Neural progenitor cell (in vitro differentiated cells): ENCODE measurements around the gene OR6B3. TPM values are rescaled to one million over a fixed set of nuclear protein-coding genes. Genes with fewer than 3 reads are reported as not detected.

Source experiments
- DNase-seq: peaks from one replicate; pipeline ENCODE4 v3.0.0-alpha.2; 2016; ENCODE audit warnings: low spot score
- H2AFZ ChIP-seq: fragments of 200-600 bp; sonication (generic); replicated peaks from 2 replicates; pipeline ENCODE4 v1.6.1; 2016; ENCODE audit warnings: antibody characterized with exemption
- H3F3A ChIP-seq: fragments of 200-600 bp; sonication (generic); 2 replicates; pipeline ENCODE4 v1.6.1; 2016; ENCODE audit warnings: antibody characterized with exemption, low read depth
- H3K27ac ChIP-seq: fragments of 200-600 bp; sonication (generic); 2 replicates; pipeline ENCODE4 v1.5.1; 2016; ENCODE audit warnings: mild to moderate bottlenecking
- H3K27me3 ChIP-seq: fragments of 200-600 bp; sonication (generic); 2 replicates; pipeline ENCODE4 v1.6.1; 2016; ENCODE audit warnings: mild to moderate bottlenecking, moderate library complexity
- H3K36me3 ChIP-seq: fragments of 200-600 bp; sonication (generic); 2 replicates; pipeline ENCODE4 v1.5.1; 2016
- H3K4me1 ChIP-seq: fragments of 200-600 bp; sonication (generic); 2 replicates; pipeline ENCODE4 v1.6.1; 2016; ENCODE audit warnings: mixed run types
- H3K4me2 ChIP-seq: fragments of 200-600 bp; sonication (generic); 2 replicates; pipeline ENCODE4 v1.6.1; 2016
- H3K4me3 ChIP-seq: fragments of 200-600 bp; sonication (generic); 2 replicates; pipeline ENCODE4 v1.5.1; 2016
- H3K79me2 ChIP-seq: fragments of 200-600 bp; sonication (generic); 2 replicates; pipeline ENCODE4 v1.6.1; 2016; ENCODE audit warnings: low read depth
- H3K9ac ChIP-seq: fragments of 200-600 bp; sonication (generic); 2 replicates; pipeline ENCODE4 v1.6.1; 2016
- H3K9me3 ChIP-seq: fragments of 200-600 bp; sonication (generic); 2 replicates; pipeline ENCODE4 v1.5.1; 2016; ENCODE audit warnings: low read depth
- H4K20me1 ChIP-seq: fragments of 200-600 bp; sonication (generic); 2 replicates; pipeline ENCODE4 v1.6.1; 2016; ENCODE audit warnings: low read depth
- H3K27ac Mint-ChIP-seq: 3 replicates; pipeline ENCODE4 v1.8.0; 2021; ENCODE audit warnings: mixed read lengths
- H3K27me3 Mint-ChIP-seq: 2 replicates; pipeline ENCODE4 v1.8.0; 2022; ENCODE audit warnings: low read depth, mild to moderate bottlenecking, inconsistent platforms, moderate library complexity, mixed read lengths; ENCODE audit not compliant: insufficient read depth
- H3K36me3 Mint-ChIP-seq: 3 replicates; pipeline ENCODE4 v1.8.0; 2021; ENCODE audit warnings: mixed read lengths
- H3K4me1 Mint-ChIP-seq: 3 replicates; pipeline ENCODE4 v1.8.0; 2021; ENCODE audit warnings: mixed read lengths
- H3K4me3 Mint-ChIP-seq: 3 replicates; pipeline ENCODE4 v1.8.0; 2021; ENCODE audit warnings: mild to moderate bottlenecking, moderate library complexity, mixed read lengths
- H3K9me3 Mint-ChIP-seq: 3 replicates; pipeline ENCODE4 v1.8.0; 2020; ENCODE audit warnings: mixed read lengths
- CTCF ChIP-seq: fragments of 200-600 bp; sonication (generic); IDR thresholded peaks from 2 replicates; pipeline ENCODE4 v1.5.1; 2017; ENCODE audit warnings: antibody characterized with exemption, mild to moderate bottlenecking
- EZH2 ChIP-seq: fragments of 200-600 bp; sonication (generic); IDR thresholded peaks from 2 replicates; pipeline ENCODE4 v1.6.1; 2017; ENCODE audit warnings: antibody characterized with exemption, mild to moderate bottlenecking, moderate library complexity
- EZH2phosphoT487 ChIP-seq: fragments of 200-600 bp; sonication (generic); IDR thresholded peaks from 2 replicates; pipeline ENCODE4 v1.6.1; 2017; ENCODE audit warnings: antibody characterized with exemption
- total RNA-seq: library from RNA; depleted of rRNA; stranded (reverse); fragments of >200 nt; gene quantifications from 2 replicates; pipeline ENCODE4 v1.2.3, GENCODE V29; 2015; ENCODE audit warnings: low replicate concordance

The OR6B3 gene
- total RNA-seq, 1 donor from 2014 or later = not detected

- TF ChIP-seq EZH2 (no peak), EZH2phosphoT487 (no peak), CTCF (no peak)
- H3K27me3 Mint-ChIP-seq = peaks cover 26% of the 10 kb centered on the region
- no peak overlapping the region for H2AFZ ChIP-seq
These were observed 20.7 kb downstream of the OR6B3 start for GRCh38 chr2:240032406-240033329.

GRCh38 chr2:240030379-240031094 lies 22.8 kb downstream of the OR6B3 start, which contains the start of gene OR6B2:
TSS of gene OR6B2 (minus strand) at chr2:240030429. CDS start at chr2:240030429, 0 bp downstream.
- peaks cover 5% of the 10 kb centered on the region for H3K9me3 Mint-ChIP-seq
- no peak for DNase-seq
- H3K27me3 ChIP-seq = peaks cover 91% of the 10 kb centered on the region
- no peaks in the 10 kb centered on the region for H3K36me3 ChIP-seq
- H3K4me3 Mint-ChIP-seq = no peak within 1 kb of the TSS
- H3K4me3 ChIP-seq = no peak within 1 kb of the TSS
- no peak within 1 kb of the TSS for H3K27ac Mint-ChIP-seq
- H3K9ac ChIP-seq = no peak within 1 kb of the TSS
- no peaks in the 10 kb centered on the region for H3K4me1 ChIP-seq
- no peaks in the 10 kb centered on the region for H3K9me3 ChIP-seq
- no peaks in the 10 kb centered on the region for H3K4me1 Mint-ChIP-seq
- no peak within 1 kb of the TSS for H3K27ac ChIP-seq
- no peaks in the 10 kb centered on the region for H4K20me1 ChIP-seq
- peaks cover 23% of the 10 kb centered on the region for H3K27me3 Mint-ChIP-seq
- TF ChIP-seq CTCF (no peak), EZH2phosphoT487 (no peak)
- peaks cover 5% of the 10 kb centered on the region for H3F3A ChIP-seq
- H3K36me3 Mint-ChIP-seq = no peaks in the 10 kb centered on the region
- no peak within 1 kb of the TSS for H3K4me2 ChIP-seq
- H2AFZ ChIP-seq = no peak within 1 kb of the TSS
- H3K79me2 ChIP-seq = no peaks in the 10 kb centered on the region

More at GRCh38 chr2:240032406-240033329, 20.7 kb downstream of the OR6B3 start:
- Histone ChIP-seq H3K79me2 (no peaks in the 10 kb centered on the region), H3F3A (no peaks in the 10 kb centered on the region), H3K4me3 (no peak overlapping the region), H3K4me1 (no peaks in the 10 kb centered on the region), H3K9ac (no peak overlapping the region), H3K27me3 (peaks cover 96% of the 10 kb centered on the region), H4K20me1 (no peaks in the 10 kb centered on the region), H3K27ac (no peak overlapping the region), H3K36me3 (no peaks in the 10 kb centered on the region), H3K9me3 (no peaks in the 10 kb centered on the region), H3K4me2 (no peak overlapping the region)
- Mint-ChIP-seq H3K36me3 (no peaks in the 10 kb centered on the region), H3K27ac (no peak overlapping the region), H3K9me3 (no peaks in the 10 kb centered on the region), H3K4me3 (peak overlapping the region; percentile 55), H3K4me1 (no peaks in the 10 kb centered on the region)
- DNase-seq = no peak

GRCh38 chr2:240024766-240025165 lies 28.6 kb downstream of the OR6B3 start:
- Histone ChIP-seq H3K4me3 (peak overlapping the region; percentile 99), H3K27me3 (peaks cover 36% of the 10 kb centered on the region), H4K20me1 (peaks cover 13% of the 10 kb centered on the region), H3K27ac (no peak overlapping the region), H3K9me3 (no peaks in the 10 kb centered on the region), H3K4me2 (peak overlapping the region; percentile 93), H3K79me2 (peaks cover 35% of the 10 kb centered on the region), H3F3A (peaks cover 8% of the 10 kb centered on the region), H3K9ac (peak overlapping the region; percentile 95), H3K36me3 (no peaks in the 10 kb centered on the region), H3K4me1 (peaks cover 6% of the 10 kb centered on the region), H2AFZ (peak overlapping the region; percentile 98)
- DNase-seq = peak; percentile 26
- Mint-ChIP-seq H3K4me3 (peak overlapping the region; percentile 97), H3K9me3 (peaks cover 5% of the 10 kb centered on the region), H3K27me3 (peaks cover 4% of the 10 kb centered on the region), H3K4me1 (peaks cover 18% of the 10 kb centered on the region), H3K36me3 (peaks cover 4% of the 10 kb centered on the region), H3K27ac (peak overlapping the region; percentile 97)
- no peak for TF ChIP-seq CTCF
- no peak for TF ChIP-seq EZH2phosphoT487
- no peak for TF ChIP-seq EZH2
